Neural progenitor cell (in vitro differentiated cells): ENCODE measurements around the gene RLN1.
"Not testable (repeated sequence)": the region's sequence is repeated elsewhere in the genome, so short reads cannot be mapped to it uniquely, and the experiment has no call there.

ENCODE experiments used
- CTCF ChIP-seq: fragments of 200-600 bp; sonication (generic); IDR thresholded peaks from 2 replicates; pipeline ENCODE4 v1.5.1; 2017; ENCODE audit warnings: antibody characterized with exemption, mild to moderate bottlenecking
- EZH2 ChIP-seq: fragments of 200-600 bp; sonication (generic); IDR thresholded peaks from 2 replicates; pipeline ENCODE4 v1.6.1; 2017; ENCODE audit warnings: antibody characterized with exemption, mild to moderate bottlenecking, moderate library complexity
- EZH2phosphoT487 ChIP-seq: fragments of 200-600 bp; sonication (generic); IDR thresholded peaks from 2 replicates; pipeline ENCODE4 v1.6.1; 2017; ENCODE audit warnings: antibody characterized with exemption

DNA sequence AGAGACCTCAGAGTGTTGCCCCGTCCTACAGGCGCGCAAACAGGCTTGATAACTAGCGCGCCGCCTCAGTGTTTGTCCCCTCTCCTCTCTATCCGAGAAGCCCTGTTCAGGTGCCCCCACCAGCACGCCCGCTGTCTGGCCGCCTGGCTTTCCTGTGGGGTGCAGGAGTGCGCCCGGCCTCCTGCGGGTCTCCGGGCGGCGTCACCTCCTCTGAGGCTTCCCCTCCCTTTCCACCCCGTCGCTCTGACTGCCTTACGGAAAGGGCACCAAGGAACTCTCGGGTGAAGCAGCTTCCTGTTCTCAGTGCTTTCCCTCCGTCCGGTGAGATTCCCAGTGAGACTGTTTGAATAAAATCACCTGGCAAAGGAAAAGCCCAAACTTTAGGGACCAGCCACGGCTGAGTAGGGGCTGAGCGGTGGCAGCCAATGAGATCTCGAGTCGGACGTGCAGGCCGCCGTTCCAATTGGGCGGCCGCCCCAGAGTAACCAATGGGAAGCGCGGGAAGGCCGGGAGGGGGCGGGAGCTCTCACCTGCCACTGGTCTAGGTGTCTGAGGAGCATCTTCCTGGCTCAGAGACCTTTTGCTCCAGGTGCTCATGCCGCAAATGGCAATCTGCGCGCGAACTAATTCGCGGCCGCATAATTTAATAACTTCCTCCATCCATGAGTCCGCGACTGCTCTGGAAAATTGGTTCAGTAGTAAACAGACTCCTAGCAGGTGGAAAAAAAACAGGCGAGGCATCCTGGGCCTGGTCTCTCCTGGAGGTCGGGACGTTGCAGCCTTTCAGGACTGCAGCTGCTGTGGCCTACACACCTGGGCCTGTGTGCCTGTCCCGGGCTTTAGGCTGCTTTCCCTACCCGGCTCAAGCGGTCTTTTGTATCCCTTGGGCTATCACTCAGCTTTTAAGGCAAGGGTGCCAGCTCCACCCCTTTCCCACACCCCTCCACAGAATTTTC, 35.6 kb downstream of the RLN1 start, which contains the start of gene RLN2:
- TF ChIP-seq EZH2, CTCF, EZH2phosphoT487: not testable (repeated sequence)
